HFF-Myc (cell line): ENCODE results near the gene MGAT4A.

Experiments
- DNase-seq: peaks from one replicate; pipeline ENCODE4 v3.0.0-alpha.2; 2011; ENCODE audit warnings: low read depth; ENCODE audit errors: extremely low read depth
- H3K4me3 ChIP-seq: replicated peaks from 2 replicates; pipeline ENCODE4 v1.5.1; 2011; ENCODE audit warnings: low read depth, mild to moderate bottlenecking, control low read depth, low read length
- CTCF ChIP-seq: IDR thresholded peaks from 2 replicates; pipeline ENCODE4 v1.5.1; 2012; ENCODE audit warnings: mild to moderate bottlenecking, low read depth, low read length, control low read depth; ENCODE audit errors: missing control alignments

MGAT4A gene

DNA sequence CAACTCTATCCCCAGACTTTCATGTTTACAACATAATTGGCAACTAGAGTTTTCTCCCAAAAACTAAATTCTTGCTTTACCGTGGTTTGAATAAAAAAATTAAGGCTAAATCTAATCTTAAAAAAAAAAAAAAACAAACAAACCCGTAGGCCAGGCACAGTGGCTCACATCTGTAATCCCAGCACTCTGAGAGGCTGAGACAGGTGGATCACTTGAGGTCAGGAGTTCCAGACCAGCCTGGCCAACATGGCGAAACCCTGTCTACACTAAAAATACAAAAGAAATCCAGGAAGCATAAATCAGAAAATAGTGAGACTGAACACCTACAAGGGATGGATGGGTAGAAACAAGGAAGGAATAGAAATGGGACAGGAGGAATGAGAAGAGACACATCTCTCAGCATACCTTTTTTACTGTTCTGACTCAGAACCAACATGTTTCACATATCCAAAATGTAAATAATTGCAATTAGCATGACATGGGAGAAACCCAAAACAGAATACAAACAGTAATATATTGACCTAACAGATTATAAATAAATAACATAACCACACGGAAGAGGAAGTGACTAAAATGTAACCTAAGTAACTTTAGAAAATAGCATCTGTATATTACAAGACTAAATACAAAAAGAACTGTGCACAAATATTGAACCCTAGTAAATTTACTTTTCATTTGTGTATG is 17.5 kb downstream of the MGAT4A start:
- DNase-seq, result no peak
- H3K4me3 ChIP-seq, result no peak overlapping the region

DNA sequence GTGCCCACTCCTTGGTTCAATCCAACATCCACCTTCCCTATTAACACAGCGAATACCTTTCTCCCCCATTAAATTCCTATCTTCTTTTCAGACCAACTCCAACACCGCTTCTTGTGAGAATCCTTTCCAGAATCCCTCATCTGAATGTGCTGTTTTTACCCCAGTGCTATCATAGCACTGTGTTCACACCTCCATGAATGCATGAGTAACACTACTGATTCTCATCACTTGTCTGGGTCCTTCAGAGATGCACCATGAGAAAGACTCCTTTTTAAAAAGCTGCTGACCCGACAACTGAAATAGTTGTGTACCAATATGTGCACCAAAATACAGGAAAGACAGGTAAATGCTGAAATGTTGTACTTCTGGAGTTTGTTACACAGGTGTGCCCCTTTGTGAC is 18.8 kb downstream of the MGAT4A start:
- no peak overlapping the region for H3K4me3 ChIP-seq
- TF ChIP-seq CTCF, result no peak
- no peak for DNase-seq

More for the DNA sequence above, 17.5 kb downstream of the MGAT4A start:
- no peak for TF ChIP-seq CTCF

DNA sequence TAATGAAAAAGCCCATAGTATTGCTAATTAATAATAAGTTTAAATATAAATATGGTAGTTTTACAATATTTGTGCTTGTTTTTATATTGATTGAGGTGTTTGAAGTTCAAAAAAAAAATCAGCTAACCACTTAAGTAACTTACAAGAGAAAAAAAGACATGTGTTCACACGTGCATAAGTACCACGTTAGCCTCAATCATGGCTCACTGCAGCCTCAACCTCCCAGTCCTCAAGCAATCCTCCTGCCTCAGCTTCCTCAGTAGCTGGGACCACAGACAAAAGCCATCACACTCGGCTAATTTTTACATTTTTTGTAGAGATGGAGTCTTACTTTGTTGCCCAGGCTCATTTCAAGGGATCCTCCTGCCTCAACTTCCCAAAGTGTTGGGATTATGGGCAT is 19.4 kb downstream of the MGAT4A start:
- TF ChIP-seq CTCF, result no peak
- no peak overlapping the region for H3K4me3 ChIP-seq
- DNase-seq, result no peak

DNA sequence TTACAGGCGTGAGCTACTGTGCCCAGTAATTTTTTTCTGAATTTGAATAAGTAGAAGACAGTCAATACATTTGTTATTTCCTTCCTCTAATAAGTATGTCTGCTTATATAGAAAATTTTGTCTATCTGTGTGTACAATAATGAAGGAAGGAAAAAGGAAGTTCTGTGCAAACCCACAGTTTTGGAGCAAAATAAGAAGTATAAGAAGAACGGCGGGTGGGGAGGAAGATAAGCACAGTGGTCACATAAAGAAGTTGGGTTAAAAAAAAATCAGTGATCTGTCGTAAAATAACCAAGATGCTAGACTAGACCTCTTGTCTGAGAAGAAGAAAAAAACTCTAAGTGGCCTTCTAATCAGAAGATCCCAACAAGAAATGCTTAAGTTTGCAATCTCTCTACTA is 20.2 kb downstream of the MGAT4A start:
- no peak overlapping the region for H3K4me3 ChIP-seq
- TF ChIP-seq CTCF, result no peak
- no peak for DNase-seq

DNA sequence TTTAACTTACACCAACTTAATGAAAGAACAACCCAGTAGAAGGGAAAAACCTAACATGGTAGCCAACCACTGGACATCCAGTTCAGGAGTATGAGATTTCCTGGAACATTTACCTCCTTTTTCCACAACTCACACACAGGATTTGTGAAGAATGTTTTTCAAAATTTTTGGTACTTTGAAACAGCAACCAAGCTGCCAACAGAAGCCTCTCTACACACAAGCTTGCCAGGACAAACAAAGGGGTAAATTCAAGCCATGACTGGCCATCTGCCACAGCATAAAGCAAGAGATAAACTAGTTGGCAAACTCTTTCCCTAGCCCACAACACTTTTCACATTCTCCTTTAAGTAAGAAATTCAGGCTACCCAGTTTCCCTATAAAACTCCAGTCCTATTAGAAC is 21.4 kb downstream of the MGAT4A start:
- TF ChIP-seq CTCF, result no peak
- no peak overlapping the region for H3K4me3 ChIP-seq
- no peak for DNase-seq

- TF ChIP-seq CTCF, result no peak
- no peak for DNase-seq
- no peak overlapping the region for H3K4me3 ChIP-seq
Measured at GRCh38 chr2:98708396-98709186, 22.3 kb downstream of the MGAT4A start.
